NCI-H1092 (cell line): ENCODE results near the gene E2F2.

Experiments used
- DNase-seq: peaks from one replicate; lab custom pipeline; 2025; lab: John Stamatoyannopoulos, UW

The E2F2 gene

DNA sequence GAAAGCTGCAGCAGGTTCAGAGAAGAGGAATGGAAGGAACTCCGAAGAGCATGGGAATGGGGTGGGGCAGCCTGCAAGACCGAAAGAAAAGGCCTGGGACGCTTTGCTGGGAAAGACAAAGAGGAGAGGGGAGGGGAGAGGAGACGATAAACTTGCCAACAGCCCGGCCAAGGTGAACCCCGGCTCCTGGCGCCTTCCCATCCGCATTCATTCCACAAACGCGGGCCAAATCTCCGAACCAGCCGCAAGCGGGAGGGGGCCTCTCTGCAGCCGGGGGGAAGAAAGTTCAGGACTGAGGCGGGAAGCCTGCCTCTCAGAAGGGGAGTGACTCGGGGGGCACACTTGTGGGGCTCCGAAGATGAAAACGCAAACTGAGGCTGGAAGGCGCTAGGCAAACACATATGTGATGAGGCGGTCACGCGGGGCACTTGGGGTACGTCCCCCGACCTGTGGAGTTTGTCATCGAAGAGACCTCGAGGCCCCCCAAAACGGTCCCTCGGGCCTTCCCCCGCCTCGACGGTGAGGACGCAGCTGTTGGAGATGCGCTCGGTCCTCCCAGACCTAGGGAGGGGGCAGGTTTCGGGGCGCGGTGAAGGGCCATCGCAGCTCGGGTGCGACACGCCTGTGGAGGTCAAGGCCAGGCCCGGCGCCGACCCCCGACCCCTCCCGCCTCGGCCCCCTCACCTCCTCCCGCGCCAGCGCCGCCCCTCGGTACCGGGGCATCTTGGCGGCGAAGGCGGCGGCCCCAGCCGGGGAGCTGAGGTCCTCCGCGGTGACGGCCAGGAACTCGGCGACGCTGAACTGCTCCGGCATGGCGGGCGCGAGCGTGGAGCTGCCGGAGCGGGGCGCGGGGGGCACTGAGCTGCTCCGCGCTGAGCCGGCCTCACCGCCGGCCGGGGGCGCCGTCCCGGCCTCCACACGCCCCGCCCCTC is 47.4 kb downstream of the E2F2 start, which contains the start of gene ASAP3:
ASAP3 (minus strand) TSS at position 859 of the 932 bp plus-strand sequence; CDS start at position 813, 46 bp downstream.
- no peak for DNase-seq

DNA sequence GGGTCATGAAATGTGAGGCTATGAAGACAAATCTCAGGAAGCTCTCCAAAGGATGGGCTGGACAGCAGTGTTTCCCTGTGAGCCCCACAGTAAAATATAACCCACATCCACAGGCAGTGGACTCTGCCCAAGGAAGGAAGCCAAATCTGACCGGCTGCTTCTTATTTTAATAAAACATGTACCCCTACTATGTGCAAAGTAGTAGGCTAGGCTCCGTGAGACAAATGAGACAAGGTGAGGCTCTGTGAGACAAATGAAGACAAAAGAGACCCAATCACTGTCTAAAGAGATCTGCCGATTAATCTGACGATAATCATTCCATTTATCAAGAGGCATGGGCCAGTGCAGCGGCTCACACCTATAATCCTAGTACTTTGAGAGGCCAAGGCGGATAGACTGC is 49.1 kb downstream of the E2F2 start:
- DNase-seq, result no peak

DNA sequence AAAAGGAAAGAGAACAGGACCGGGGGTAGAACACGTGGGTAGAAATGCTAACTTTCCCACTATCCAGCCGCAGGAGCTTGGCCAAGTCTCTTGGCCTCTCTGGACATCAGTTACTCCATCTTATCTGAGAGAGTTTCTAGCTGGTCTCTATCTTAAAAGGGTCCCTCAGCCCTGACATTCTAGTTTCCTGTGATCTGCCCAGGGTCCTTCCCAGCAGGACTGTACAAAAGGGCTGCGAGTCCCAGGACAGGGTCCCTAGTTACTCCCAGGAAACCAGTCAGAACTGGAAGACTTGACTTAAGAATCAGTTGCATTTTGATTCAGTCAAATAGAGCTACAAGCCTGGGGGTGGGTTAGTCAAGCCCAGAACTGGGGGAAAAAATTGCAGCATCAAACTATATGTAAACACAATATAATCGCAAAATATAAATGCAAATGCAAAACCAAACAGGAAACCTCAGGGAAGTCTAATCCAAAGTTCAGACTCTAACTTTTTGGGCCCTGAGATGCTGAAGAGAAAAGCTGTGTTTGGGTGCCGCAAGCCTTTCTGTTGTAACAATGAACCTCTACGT is 49.9 kb downstream of the E2F2 start:
- no peak for DNase-seq

DNA sequence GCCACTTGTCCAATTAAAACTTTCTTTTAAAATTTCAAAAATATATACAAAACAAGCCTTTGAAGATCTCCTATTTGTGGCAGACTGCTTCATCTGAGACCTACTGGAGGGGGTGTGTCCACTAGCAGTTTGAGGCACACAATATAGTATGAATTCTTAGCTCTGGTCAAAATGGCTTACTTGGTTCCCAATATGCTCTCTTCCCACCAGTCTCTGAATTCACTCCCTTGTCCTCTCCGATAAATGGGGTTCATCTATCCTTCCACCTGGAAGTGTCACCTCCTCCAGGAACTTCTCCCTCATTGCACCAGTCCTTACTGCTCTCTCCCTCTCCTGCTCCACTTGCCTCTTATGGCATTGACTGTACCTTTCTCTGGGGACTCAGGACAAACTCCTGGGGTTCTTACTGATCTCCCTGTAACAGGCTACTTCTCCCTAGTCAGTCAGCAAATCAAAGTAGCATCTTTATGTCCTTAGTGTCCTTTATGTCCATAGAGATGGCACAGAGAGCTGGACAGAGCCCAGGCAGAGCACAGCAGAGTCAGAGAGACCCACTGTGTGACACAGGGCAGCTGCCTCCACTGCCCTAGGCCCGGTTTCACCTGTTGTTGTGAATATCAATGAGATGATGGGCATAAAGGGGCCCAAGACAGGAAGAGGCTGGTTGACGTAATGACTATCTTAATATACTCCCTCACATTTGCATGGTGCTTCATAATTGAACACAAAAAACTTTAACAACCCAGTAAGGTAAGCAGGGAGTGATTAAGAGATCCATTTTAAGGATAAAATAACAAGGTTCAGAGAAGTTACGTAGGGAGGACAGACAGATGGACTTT is 50.6 kb downstream of the E2F2 start:
- DNase-seq, result no peak

DNA sequence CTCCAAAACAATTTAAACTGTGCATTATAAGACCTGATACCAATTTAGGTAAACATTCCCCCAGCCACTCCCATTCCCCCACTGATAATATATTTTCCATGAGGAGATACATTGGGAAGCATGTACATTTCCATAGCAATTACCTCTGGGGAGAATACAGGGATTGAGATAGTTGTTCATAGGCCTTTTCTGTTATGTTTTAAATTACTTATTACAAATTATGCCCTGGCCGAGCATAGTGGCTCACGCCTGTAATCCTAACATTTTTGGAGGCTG is 51.4 kb downstream of the E2F2 start:
- DNase-seq, result no peak

DNA sequence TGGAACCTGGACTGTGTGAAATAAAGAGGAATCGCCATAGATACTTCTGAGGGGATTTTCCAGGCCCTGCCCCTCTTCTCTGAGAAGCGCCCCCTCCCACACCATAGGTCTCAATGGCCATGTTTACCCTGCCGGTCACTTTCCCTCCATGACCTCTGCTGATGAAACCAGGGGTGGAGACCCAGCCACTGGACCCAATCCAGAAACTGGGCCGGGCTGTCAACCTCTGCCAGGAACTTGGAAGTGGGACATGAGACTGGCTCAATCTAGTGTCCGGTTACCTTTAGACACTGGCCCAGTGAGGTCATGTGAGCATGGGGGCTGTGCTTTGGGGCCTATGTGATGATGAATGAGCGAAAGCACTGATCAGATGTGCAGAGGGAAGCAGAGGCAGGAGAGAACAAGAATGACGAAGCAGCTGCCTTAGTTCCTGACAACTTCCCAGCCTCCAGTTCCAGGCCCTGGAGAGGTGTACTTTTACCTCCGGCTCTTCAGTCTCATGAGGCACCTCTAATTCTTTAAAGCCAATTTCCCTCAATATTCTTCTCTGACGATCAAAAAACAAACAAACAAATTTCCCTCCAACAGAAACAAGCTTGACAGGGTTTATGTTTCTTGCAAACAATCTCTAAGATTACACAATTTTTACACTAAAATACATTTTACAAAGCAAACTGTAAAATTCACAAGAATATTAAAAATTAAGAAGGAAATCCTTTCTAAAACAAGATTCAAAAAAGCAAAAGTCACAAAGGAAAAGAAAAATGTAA is 52.0 kb downstream of the E2F2 start:
- DNase-seq, result no peak

DNA sequence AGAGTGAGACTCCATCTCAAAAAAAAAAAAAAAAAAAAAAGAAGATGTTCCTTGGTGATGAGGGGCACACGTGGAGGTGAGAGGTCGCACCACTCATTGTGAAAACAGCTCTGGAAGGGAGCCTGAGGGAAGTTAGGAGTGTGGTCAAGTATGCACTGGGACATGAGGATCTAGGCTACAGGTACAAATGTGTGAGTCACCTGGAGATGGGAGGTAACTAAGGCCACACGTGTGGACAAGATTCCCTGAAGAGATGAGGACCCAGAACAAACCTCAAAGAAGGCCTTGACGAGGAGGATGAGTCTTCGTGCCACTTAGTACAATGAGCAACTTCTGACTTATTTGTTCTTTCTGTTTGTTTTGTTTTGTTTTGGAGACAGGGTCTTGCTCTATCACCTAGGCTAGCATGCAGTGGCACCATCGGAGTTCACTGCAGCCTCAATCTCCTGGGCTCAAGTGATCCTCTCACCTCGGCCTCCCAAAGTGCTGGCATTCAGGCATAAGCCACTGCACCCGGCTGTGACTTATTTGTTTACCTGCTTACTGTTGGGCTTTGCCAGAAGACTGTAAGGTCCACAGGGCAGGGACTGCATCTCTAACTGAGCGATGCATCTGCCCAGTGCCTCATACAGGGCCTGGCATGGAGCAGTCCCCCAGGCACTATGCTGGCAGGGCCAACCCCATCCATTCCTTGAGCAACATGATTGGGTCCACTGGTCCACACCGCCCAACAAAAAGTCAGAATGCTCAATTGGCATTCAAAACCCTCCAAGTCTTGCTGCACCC is 53.5 kb downstream of the E2F2 start:
- no peak for DNase-seq

DNA sequence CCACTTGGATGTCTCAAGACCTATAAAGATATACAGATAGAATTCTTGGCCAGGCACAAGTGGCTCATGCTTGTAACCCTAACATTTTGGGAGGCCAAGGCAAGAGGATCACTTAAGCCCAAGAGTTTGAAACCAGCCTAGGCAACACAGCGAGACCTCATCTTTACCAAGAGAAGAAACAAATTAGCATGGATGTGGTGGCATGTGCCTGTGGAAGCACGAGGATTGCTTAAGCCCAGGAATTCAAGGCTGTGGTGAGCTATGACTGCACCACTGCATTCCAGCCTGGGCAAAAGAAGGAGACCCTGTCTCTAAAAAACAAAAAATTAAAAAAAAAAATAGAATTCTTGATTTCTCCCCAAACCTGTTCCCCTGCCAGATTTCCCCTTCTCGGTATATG is 55.4 kb downstream of the E2F2 start:
- DNase-seq, result no peak

DNA sequence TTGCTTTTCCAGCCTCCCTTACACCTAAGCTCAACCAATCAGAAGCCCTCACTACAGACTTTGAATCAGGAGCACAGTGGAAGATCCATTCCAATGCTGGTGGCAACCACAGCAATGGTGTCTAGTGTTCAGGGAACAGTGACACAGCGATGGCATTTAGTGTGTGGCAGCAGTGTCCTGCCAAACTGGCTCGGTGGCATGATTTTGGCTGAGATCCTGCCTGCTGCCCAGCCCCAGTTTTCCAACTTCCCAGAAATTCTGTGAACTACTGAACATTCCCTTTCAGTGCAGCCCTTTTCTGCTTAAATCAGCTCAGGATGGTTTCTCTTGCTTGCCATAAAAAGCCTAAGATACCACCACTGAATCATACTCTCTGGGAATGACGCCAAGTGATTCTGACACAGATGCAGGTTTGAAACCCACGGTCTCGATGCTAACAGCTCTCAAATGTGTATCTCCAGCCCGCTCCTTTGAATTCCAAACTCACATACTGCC is 55.9 kb downstream of the E2F2 start:
- DNase-seq, result no peak

DNA sequence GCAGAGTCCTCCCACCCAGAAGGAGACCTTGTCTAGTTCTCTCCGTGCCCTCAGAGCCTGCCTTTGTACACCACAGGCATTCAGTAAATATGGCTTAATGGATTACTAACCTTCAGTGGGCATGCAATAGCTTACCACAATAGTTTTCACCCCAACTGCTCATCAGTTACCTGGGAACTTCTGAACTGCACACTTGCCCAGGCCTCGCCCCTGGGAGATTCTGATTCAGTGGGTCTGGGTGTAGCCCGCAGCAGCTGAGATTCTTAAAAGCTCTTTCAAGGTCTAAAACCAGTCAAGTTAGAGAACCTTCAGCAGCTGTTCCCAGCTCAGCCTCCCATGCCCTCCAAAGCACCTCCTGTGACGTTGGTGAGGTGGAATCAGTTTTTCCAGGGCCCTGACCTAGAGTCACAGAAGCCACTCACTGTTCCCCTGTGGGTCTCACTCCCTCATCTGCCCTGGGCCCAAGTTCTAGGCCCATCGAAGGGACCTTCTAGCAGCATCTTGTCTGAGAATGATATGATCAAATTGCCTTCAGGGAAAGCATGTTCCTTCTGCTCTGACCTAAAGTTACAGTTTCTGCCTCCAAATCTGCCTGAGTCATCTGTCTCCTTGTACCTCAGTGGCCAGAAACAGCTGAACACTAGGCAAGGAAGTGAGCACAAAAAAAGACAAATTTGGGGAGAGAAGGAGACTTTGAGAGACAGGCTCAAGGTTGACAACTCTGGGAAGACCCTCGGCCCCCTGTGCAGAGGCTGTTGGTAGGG is 57.8 kb downstream of the E2F2 start:
- no peak for DNase-seq

DNA sequence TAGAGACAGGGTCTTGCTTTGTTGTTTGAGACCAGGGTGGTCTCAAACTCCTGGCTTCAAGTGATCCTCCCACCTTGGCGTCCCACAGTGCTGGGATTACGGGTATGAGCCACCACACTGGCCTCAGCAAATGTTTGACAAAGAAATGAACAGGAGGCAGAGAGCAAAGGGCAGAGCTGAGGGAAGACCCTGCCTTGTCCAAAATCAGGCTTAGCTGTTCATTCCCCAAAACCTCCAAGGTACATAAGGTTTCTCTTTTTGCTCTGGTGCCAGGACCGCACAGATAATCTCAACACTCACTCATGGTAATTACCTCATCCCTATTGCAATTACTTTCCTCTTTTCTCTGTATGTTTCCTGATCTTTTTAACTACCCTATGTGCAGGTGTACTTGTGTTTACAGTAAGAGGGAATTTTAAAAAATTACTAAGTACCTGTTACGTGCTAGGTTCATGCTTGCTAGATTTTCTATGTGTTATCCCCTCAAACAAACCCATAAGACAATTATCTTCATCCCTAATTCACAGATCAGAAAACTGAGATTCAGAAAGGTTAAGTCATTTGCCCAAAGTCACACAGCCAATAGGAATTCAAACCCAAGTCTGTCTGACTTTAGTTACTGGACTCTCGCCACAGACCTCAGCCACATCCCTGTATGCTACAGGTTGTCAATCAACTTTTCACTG is 58.5 kb downstream of the E2F2 start:
- DNase-seq, result no peak

DNA sequence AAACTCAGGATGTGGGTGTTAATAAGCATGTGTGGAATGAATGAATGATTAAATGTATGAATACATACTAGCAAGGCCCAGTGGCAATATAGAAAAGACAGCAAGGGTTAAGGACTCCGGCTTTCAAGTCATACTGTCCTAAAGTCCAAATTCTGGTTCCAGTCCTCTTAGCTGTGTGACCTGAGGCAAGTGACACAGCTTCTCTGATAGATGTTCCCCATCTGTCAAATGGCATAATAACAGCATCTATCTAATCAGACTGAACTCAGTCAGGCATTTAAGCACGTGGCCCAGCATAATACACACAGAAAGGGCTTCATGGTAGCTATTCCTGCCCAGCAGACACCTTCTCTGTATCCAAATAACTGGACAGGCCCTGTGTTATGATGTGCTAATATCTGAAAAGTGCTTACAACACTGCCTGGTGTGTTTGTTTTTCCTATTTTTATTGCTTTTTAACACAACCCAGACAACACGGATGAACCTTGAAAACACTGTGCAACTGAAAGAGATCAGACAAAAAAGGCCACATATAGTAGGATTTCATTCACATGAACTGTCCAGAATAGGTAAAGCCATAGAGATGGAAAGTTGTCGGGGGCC is 59.5 kb downstream of the E2F2 start:
- no peak for DNase-seq

DNA sequence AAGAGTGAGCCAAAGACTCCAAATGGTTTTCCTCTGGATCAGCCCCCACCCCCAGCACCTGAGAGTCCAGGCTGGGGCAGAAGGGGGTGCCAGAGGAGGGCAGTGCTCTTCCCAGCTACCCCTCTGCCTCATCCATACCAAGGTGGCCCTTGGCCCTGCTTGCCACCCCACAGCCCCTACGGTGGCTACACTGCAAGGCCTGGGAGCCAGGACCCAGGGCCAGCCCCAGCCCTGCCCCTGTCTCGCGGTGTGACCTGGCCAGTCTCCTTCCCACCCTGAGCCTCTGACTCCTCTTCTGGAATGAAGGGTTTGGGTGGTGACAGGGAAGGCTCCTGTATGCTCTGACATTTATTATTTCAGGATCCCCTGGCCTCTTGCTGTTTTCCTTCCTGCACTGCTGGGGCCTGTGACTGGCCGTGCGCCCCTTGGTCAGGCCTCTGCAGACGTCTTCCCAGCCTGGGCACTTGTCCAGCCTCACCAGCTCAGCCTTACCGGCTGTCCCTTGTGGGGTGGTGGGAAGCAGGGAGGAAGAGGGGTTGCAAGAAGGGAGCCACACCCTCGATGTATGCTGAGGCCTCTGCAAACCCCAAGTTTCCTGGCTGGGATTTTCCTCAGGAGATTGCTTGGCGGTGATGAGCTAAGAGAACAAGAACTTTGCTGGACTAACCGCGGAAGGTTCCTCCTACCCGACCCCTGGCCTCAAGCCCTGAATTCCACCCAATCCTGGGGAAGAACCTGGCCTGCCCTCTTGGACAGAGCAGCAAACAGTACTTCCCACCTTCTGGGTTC is 60.6 kb downstream of the E2F2 start:
- no peak for DNase-seq

DNA sequence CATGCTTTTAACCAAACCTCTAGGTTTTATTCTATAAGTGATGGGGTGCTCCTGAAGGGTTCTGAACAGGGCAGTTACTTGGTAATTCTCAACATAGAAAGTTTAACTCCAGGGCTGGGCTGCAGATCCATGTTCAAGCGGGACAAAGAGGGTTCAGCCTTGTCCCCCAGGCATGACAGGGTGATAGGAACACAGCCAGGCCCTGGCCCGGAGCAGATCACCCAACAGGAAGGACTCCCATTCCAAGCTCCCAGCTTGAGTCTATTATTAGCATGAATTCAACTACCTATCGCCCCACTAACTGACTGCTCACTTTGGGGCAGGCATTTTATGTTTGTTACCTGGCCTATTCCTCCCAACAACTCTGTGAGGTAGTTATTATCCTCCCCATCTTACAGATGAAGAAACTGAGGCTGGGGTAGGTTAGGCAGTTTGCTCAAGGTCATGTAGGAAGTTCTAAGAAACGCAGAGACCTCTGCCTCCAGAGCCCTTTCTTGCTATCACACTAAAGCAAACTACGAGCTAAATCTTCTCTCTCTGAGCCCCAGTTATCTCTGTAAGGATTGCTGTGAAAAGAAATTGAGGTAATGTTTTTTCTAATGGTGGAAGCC is 61.6 kb downstream of the E2F2 start:
- no peak for DNase-seq

DNA sequence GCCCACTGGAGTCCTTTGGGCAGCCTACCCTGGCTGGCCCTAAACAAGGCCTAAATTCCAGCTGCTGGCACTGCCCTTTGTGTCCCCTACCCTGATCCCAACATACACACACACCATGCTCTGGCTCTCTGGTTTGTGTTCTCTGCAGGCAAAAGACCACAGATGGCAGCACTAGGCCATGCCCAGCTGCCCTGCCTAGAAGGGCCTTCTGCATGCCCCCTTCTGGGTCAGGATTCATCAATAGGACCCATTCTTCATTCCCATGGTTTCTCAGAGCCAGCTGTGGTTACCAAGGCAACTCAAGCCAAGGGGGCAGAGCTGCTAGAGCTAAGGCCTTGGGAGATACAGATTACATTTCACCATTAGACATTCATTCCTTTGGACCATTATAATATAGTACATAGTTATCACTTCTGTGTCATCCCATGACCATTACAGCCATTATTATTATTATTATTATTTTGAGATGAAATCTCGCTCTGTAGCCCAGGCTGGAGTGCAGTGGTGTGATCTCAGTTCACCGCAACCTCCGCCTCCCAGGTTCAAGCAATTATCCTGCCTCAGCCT is 64.5 kb downstream of the E2F2 start:
- no peak for DNase-seq

DNA sequence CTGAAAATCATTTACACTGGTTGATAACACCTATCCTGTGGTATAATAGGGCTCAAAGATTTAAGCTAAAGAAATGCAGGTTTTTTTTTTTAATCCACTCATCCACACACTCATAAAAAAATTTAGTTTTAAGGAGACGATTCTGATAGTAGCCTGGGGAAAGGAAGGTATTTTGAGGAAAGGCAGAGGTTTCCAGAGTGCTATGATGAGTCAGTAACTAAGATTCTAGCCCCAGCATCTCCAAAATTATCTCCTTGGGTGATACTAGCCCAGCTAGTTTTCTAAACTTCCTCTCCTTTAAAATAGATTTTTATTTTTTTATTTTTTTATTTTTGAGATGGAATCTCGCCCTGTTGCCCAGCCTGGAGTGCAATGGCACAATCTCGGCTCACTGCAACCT is 67.7 kb downstream of the E2F2 start:
- no peak for DNase-seq

DNA sequence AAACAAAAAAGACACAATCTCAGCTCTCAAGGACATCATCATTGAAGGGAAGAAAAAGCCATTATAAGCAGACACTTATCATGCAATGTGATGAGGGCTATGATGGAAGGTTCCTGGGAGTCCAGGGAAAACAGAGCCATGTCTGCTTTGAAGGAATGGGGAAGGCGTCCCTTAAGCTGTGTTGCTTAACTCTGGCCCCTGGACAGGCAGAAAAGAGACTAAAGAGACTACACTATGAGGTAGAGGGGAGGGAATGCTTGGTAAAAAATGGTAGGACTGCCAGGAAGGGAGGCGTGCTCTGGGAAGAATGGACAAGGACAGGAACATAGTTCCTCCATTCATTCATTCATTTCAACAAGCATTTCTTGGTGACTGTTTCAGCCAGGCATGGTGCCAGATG is 68.3 kb downstream of the E2F2 start:
- no peak for DNase-seq

DNA sequence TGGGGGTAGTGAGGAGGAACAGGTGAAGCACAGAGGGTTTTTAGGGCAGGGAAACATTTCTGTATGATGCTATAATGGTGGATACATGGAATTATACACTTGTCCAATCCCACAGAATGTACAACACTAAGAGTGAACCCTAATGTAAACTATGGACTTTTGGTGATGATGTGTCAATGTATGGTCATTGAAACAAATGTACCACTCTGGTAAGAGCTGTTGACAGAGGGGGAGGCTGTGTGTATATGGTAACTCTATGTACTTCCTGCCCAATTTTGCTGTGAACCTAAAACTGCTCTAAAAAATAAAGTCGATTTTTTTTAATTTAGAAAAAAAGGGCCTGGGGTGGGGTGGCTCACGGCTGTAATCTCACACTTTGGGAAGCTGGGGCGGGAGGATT is 70.0 kb downstream of the E2F2 start:
- DNase-seq, result no peak
